Neural cell (in vitro differentiated cells): ENCODE data around the gene CFAP65. TPM values are rescaled to one million over a fixed set of nuclear protein-coding genes. Genes with fewer than 3 reads are reported as not detected.

Source experiments
- H2AFZ ChIP-seq: fragments of 200-600, 300-800 bp; sonication (generic), shearing (Covaris generic); 2 replicates; pipeline ENCODE4 v1.6.0; 2014; ENCODE audit warnings: low read depth, mild to moderate bottlenecking, antibody characterized with exemption, low read length, moderate library complexity
- H3F3A ChIP-seq: fragments of 200-600 bp; shearing (Covaris generic); 2 replicates; pipeline ENCODE4 v1.6.1; 2016; ENCODE audit warnings: mild to moderate bottlenecking, moderate library complexity, mixed read lengths, antibody characterized with exemption, low read length; ENCODE audit not compliant: insufficient read depth, poor library complexity, severe bottlenecking
- H3K27ac ChIP-seq: fragments of 200-600, 300-800 bp; sonication (generic), shearing (Covaris generic); 2 replicates; pipeline ENCODE4 v1.5.1; 2014; ENCODE audit warnings: mild to moderate bottlenecking, low read length, moderate library complexity
- H3K27me3 ChIP-seq: fragments of 300-800, 200-600 bp; sonication (generic), shearing (Covaris generic); 2 replicates; pipeline ENCODE4 v1.6.0; 2014; ENCODE audit warnings: mild to moderate bottlenecking, low read depth, low read length, moderate library complexity; ENCODE audit not compliant: insufficient read depth
- H3K36me3 ChIP-seq: fragments of 300-800, 200-600 bp; sonication (generic), shearing (Covaris generic); 2 replicates; pipeline ENCODE4 v1.5.1; 2014; ENCODE audit warnings: mild to moderate bottlenecking, antibody characterized with exemption, low read length, moderate library complexity; ENCODE audit not compliant: insufficient read depth
- H3K4me2 ChIP-seq: fragments of 300-800, 200-600 bp; sonication (generic), shearing (Covaris generic); 2 replicates; pipeline ENCODE4 v1.6.0; 2014; ENCODE audit warnings: mild to moderate bottlenecking, low read length
- H3K4me3 ChIP-seq: fragments of 300-800, 200-600 bp; sonication (generic), shearing (Covaris generic); 2 replicates; pipeline ENCODE4 v1.5.1; 2014; ENCODE audit warnings: mild to moderate bottlenecking, low read length, moderate library complexity
- H3K79me2 ChIP-seq: fragments of 200-600 bp; shearing (Covaris generic); replicated peaks from 2 replicates; pipeline ENCODE4 v1.6.0; 2014; ENCODE audit warnings: mild to moderate bottlenecking, low read length, moderate library complexity; ENCODE audit not compliant: insufficient read depth
- H3K9ac ChIP-seq: fragments of 300-800, 200-600 bp; sonication (generic), shearing (Covaris generic); 2 replicates; pipeline ENCODE4 v1.6.1; 2016; ENCODE audit warnings: mild to moderate bottlenecking, low read length, mixed read lengths
- H3K9me2 ChIP-seq: fragments of 200-600 bp; shearing (Covaris generic); 2 replicates; pipeline ENCODE4 v1.6.1; 2016; ENCODE audit warnings: mild to moderate bottlenecking, low read length, mixed read lengths; ENCODE audit not compliant: insufficient read depth
- H3K9me3 ChIP-seq: fragments of 200-600, 300-800 bp; sonication (generic), shearing (Covaris generic); 2 replicates; pipeline ENCODE4 v1.6.1; 2016; ENCODE audit warnings: mild to moderate bottlenecking, mixed run types, low read length, moderate library complexity, mixed read lengths
- H4K20me1 ChIP-seq: fragments of 200-600 bp; shearing (Covaris generic); 2 replicates; pipeline ENCODE4 v1.6.1; 2016; ENCODE audit warnings: mild to moderate bottlenecking, mixed run types; ENCODE audit not compliant: insufficient read depth
- EP300 ChIP-seq: fragments of 450-650 bp; conservative IDR thresholded peaks from 2 replicates; pipeline ENCODE4 v1.6.1; 2014; ENCODE audit warnings: antibody characterized with exemption, mild to moderate bottlenecking, moderate library complexity; ENCODE audit not compliant: poor library complexity, severe bottlenecking
- EZH2 ChIP-seq: fragments of 200-600, 300-800 bp; shearing (Covaris generic), sonication (generic); IDR thresholded peaks from 2 replicates; pipeline ENCODE4 v1.6.1; 2014; ENCODE audit warnings: antibody characterized with exemption, low read length, borderline replicate concordance, mild to moderate bottlenecking; ENCODE audit not compliant: insufficient read depth, poor library complexity, severe bottlenecking
- MXI1 ChIP-seq: fragments of 450-650 bp; conservative IDR thresholded peaks from 2 replicates; pipeline ENCODE4 v1.6.1; 2014; ENCODE audit warnings: antibody characterized with exemption, mild to moderate bottlenecking; ENCODE audit not compliant: poor library complexity, severe bottlenecking
- POLR2AphosphoS5 ChIP-seq: IDR thresholded peaks from 2 replicates; pipeline ENCODE4 v1.6.1; 2012
- RAD21 ChIP-seq: fragments of 450-650 bp; conservative IDR thresholded peaks from 2 replicates; pipeline ENCODE4 v1.6.1; 2014; ENCODE audit warnings: antibody characterized with exemption, mild to moderate bottlenecking, moderate library complexity
- SMC3 ChIP-seq: fragments of 450-650 bp; conservative IDR thresholded peaks from 2 replicates; pipeline ENCODE4 v1.6.1; 2014; ENCODE audit warnings: antibody characterized with exemption, mild to moderate bottlenecking, moderate library complexity; ENCODE audit not compliant: poor library complexity
- TAF1 ChIP-seq: IDR thresholded peaks from 2 replicates; pipeline ENCODE4 v1.6.1; 2012; ENCODE audit warnings: low read depth
- polyA plus RNA-seq: library from polyadenylated mRNA; depleted of rRNA; stranded (reverse); fragments of >200 nt; gene quantifications from 2 replicates; pipeline ENCODE4 v1.2.3, GENCODE V29; 2014
- TF ChIP-seq, protein P1 (sequence below): IDR thresholded peaks from 2 replicates; pipeline ENCODE4 v1.6.1; 2012; ENCODE audit warnings: borderline replicate concordance
- TF ChIP-seq, protein P2 (sequence below): fragments of 450-650 bp; IDR thresholded peaks from 2 replicates; pipeline ENCODE4 v1.5.1; 2014; ENCODE audit warnings: antibody characterized with exemption, mild to moderate bottlenecking, moderate library complexity; ENCODE audit not compliant: poor library complexity, severe bottlenecking

Gene CFAP65
- polyA plus RNA-seq, 1 donor from 2014 or later, result 1.1 TPM

DNA sequence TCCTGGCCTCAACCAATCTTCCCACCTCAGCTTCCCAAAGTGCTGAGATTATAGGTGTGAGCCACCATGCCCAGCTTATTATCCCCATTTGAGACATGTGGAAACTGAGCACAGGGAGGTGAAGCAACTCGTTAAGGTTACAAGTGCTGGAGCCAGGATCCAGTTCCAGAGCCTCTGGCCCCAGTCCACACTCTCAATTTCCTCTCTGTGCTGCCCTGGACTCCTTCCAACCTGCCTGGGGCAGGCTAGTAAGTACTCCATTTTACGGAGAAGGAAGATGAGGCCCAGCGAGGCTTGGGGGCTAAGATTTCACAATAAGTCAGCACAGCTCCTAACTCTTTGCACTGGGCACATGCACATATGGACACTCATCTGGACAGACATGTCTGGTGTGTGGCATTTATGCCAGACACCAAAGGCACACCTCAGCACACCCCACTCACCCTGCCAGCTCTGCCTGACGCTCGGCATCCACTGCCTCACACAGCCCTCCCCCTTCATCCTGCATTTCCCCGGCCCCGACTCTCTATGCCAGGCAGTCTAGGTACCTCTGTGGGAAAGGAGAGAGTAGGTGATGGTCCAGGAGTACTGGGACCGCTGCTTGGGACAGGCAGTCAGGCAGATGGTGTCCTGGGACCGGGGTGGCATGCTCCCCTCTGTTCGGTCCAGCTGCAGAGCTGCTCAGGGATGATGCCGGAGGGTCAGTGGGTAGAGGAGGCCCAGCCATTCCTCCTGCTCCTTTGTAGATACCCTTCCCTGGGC, 20.5 kb downstream of the CFAP65 start:
- H3K9me3 ChIP-seq, result no peaks in the 10 kb centered on the region
- no peak overlapping the region for H3K4me2 ChIP-seq
- no peaks in the 10 kb centered on the region for H3K27me3 ChIP-seq
- TF ChIP-seq, protein P1, sequence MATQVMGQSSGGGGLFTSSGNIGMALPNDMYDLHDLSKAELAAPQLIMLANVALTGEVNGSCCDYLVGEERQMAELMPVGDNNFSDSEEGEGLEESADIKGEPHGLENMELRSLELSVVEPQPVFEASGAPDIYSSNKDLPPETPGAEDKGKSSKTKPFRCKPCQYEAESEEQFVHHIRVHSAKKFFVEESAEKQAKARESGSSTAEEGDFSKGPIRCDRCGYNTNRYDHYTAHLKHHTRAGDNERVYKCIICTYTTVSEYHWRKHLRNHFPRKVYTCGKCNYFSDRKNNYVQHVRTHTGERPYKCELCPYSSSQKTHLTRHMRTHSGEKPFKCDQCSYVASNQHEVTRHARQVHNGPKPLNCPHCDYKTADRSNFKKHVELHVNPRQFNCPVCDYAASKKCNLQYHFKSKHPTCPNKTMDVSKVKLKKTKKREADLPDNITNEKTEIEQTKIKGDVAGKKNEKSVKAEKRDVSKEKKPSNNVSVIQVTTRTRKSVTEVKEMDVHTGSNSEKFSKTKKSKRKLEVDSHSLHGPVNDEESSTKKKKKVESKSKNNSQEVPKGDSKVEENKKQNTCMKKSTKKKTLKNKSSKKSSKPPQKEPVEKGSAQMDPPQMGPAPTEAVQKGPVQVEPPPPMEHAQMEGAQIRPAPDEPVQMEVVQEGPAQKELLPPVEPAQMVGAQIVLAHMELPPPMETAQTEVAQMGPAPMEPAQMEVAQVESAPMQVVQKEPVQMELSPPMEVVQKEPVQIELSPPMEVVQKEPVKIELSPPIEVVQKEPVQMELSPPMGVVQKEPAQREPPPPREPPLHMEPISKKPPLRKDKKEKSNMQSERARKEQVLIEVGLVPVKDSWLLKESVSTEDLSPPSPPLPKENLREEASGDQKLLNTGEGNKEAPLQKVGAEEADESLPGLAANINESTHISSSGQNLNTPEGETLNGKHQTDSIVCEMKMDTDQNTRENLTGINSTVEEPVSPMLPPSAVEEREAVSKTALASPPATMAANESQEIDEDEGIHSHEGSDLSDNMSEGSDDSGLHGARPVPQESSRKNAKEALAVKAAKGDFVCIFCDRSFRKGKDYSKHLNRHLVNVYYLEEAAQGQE, result no peak
- TF ChIP-seq POLR2AphosphoS5, result no peak
- no peak for TF ChIP-seq EZH2
- TF ChIP-seq, protein P2, sequence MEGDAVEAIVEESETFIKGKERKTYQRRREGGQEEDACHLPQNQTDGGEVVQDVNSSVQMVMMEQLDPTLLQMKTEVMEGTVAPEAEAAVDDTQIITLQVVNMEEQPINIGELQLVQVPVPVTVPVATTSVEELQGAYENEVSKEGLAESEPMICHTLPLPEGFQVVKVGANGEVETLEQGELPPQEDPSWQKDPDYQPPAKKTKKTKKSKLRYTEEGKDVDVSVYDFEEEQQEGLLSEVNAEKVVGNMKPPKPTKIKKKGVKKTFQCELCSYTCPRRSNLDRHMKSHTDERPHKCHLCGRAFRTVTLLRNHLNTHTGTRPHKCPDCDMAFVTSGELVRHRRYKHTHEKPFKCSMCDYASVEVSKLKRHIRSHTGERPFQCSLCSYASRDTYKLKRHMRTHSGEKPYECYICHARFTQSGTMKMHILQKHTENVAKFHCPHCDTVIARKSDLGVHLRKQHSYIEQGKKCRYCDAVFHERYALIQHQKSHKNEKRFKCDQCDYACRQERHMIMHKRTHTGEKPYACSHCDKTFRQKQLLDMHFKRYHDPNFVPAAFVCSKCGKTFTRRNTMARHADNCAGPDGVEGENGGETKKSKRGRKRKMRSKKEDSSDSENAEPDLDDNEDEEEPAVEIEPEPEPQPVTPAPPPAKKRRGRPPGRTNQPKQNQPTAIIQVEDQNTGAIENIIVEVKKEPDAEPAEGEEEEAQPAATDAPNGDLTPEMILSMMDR, result no peak
- TF ChIP-seq TAF1, result no peak
- no peak for TF ChIP-seq SMC3
- no peak for TF ChIP-seq RAD21
- TF ChIP-seq MXI1, result no peak
- no peak for TF ChIP-seq EP300
- H3K9me2 ChIP-seq, result no peaks in the 10 kb centered on the region
- no peak overlapping the region for H2AFZ ChIP-seq
- no peaks in the 10 kb centered on the region for H4K20me1 ChIP-seq
- no peak overlapping the region for H3K9ac ChIP-seq
- H3K36me3 ChIP-seq, result no peaks in the 10 kb centered on the region
- no peak overlapping the region for H3K27ac ChIP-seq
- no peaks in the 10 kb centered on the region for H3F3A ChIP-seq
- H3K4me3 ChIP-seq, result no peak overlapping the region
- no peaks in the 10 kb centered on the region for H3K79me2 ChIP-seq

DNA sequence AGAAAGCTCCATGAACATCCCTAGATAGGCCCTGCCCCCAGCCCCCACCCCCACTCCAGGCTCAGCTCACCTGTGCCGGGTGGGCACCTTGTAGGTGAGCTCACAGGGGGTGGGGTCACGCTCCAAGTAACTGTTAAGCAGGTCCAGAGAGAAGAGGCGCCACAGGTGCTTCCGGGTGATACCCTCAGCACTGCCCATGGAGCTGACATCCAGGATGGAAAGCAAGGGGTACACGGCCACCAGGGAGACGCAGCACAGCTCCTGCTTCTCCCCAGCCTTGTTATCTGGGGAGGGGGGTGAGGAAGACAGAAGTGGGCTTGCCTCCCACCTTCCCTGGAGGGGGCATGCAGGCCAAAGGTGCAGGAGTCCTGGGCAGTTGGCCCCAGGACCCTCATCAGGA, 21.9 kb downstream of the CFAP65 start:
- Histone ChIP-seq H2AFZ (no peak overlapping the region), H3K27ac (no peak overlapping the region), H3K4me3 (no peak overlapping the region), H3K9me3 (no peaks in the 10 kb centered on the region), H4K20me1 (no peaks in the 10 kb centered on the region), H3K9ac (no peak overlapping the region), H3K79me2 (no peaks in the 10 kb centered on the region), H3K4me2 (no peak overlapping the region), H3K9me2 (no peaks in the 10 kb centered on the region), H3K27me3 (no peaks in the 10 kb centered on the region), H3F3A (no peaks in the 10 kb centered on the region), H3K36me3 (no peaks in the 10 kb centered on the region)
- TF ChIP-seq TAF1, result no peak
- TF ChIP-seq POLR2AphosphoS5, result no peak
- TF ChIP-seq, protein P1, result no peak
- TF ChIP-seq SMC3, result no peak
- no peak for TF ChIP-seq EP300
- TF ChIP-seq MXI1, result no peak
- TF ChIP-seq EZH2, result no peak
- TF ChIP-seq RAD21, result no peak
- TF ChIP-seq, protein P2, result no peak
